OCI-LY3 (cell line): ENCODE measurements around the gene FKBP10.

Experiments used
- H2AFZ ChIP-seq: fragments of 200-600, 300-600 bp; shearing (Covaris generic); 2 replicates; pipeline ENCODE4 v1.6.0; 2014; ENCODE audit warnings: antibody characterized with exemption, low read depth, low read length
- H3K27ac ChIP-seq: fragments of 200-600, 300-600 bp; sonication (generic); 2 replicates; pipeline ENCODE4 v1.5.1; 2014; ENCODE audit warnings: mild to moderate bottlenecking, low read length, moderate library complexity, mixed read lengths
- H3K27me3 ChIP-seq: fragments of 200-600, 300-600 bp; sonication (generic); 2 replicates; pipeline ENCODE4 v1.6.1; 2014; ENCODE audit warnings: low read depth, low read length, mixed read lengths
- H3K36me3 ChIP-seq: fragments of 200-600, 300-600 bp; sonication (generic); replicated peaks from 2 replicates; pipeline ENCODE3; 2014; ENCODE audit warnings: low read depth, low read length, mixed read lengths
- H3K4me1 ChIP-seq: fragments of 300-600, 200-600 bp; sonication (generic); 2 replicates; pipeline ENCODE4 v1.6.1; 2014; ENCODE audit warnings: low read length, mixed read lengths
- H3K4me2 ChIP-seq: fragments of 200-600, 300-600 bp; sonication (generic); 2 replicates; pipeline ENCODE4 v1.6.1; 2014; ENCODE audit warnings: low read length, mixed read lengths
- H3K4me3 ChIP-seq: fragments of 300-600, 200-600 bp; sonication (generic); 2 replicates; pipeline ENCODE4 v1.5.1; 2014; ENCODE audit warnings: antibody characterized with exemption, mild to moderate bottlenecking, low read length, moderate library complexity
- H3K79me2 ChIP-seq: fragments of 300-600, 200-600 bp; shearing (Covaris generic); 2 replicates; pipeline ENCODE4 v1.6.1; 2014; ENCODE audit warnings: mild to moderate bottlenecking, low read length, mixed read lengths
- H3K9ac ChIP-seq: fragments of 300-600, 200-600 bp; shearing (Covaris generic); 2 replicates; pipeline ENCODE4 v1.6.0; 2014; ENCODE audit warnings: mild to moderate bottlenecking, low read length, moderate library complexity
- H3K9me3 ChIP-seq: fragments of 200-600, 300-600 bp; shearing (Covaris generic); 2 replicates; pipeline ENCODE4 v1.6.1; 2014; ENCODE audit warnings: low read length, mixed read lengths; ENCODE audit not compliant: insufficient read depth
- H4K20me1 ChIP-seq: fragments of 200-600, 300-600 bp; sonication (generic); 2 replicates; pipeline ENCODE4 v1.6.1; 2016; ENCODE audit warnings: low read length, mixed read lengths; ENCODE audit not compliant: insufficient read depth
- EZH2phosphoT487 ChIP-seq: fragments of 200-600 bp; shearing (Covaris generic); IDR thresholded peaks from 2 replicates; pipeline ENCODE4 v1.6.1; 2018; ENCODE audit warnings: antibody characterized with exemption, mixed run types, low read depth
- TF ChIP-seq, protein P1 (sequence below): fragments of 200-600, 300-600 bp; sonication (generic); IDR thresholded peaks from 2 replicates; pipeline ENCODE4 v1.5.1; 2014; ENCODE audit warnings: antibody characterized with exemption, low read length, low read depth

Gene FKBP10

GRCh38 chr17:41835214-41835799 is 22.5 kb downstream of the FKBP10 start:
- Histone ChIP-seq H4K20me1 (no peaks in the 10 kb centered on the region), H3K4me3 (peak overlapping the region; percentile 84), H3K27ac (peak overlapping the region; percentile 26; the same call in 1 of the 2 replicates), H3K9ac (peak overlapping the region; percentile 81), H2AFZ (peak overlapping the region; percentile 75; the same call in 1 of the 2 replicates), H3K4me2 (peak overlapping the region; percentile 79), H3K4me1 (peaks cover 11% of the 10 kb centered on the region), H3K9me3 (no peaks in the 10 kb centered on the region), H3K79me2 (peaks cover 14% of the 10 kb centered on the region), H3K27me3 (peaks cover 5% of the 10 kb centered on the region; the same call in 1 of the 2 replicates), H3K36me3 (peaks cover 9% of the 10 kb centered on the region)
- TF ChIP-seq, protein P1, sequence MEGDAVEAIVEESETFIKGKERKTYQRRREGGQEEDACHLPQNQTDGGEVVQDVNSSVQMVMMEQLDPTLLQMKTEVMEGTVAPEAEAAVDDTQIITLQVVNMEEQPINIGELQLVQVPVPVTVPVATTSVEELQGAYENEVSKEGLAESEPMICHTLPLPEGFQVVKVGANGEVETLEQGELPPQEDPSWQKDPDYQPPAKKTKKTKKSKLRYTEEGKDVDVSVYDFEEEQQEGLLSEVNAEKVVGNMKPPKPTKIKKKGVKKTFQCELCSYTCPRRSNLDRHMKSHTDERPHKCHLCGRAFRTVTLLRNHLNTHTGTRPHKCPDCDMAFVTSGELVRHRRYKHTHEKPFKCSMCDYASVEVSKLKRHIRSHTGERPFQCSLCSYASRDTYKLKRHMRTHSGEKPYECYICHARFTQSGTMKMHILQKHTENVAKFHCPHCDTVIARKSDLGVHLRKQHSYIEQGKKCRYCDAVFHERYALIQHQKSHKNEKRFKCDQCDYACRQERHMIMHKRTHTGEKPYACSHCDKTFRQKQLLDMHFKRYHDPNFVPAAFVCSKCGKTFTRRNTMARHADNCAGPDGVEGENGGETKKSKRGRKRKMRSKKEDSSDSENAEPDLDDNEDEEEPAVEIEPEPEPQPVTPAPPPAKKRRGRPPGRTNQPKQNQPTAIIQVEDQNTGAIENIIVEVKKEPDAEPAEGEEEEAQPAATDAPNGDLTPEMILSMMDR: no peak
- TF ChIP-seq EZH2phosphoT487: no peak

GRCh38 chr17:41835800-41836549 is 23.2 kb downstream of the FKBP10 start, which contains the start of gene NT5C3B:
Gene NT5C3B (minus strand): TSS chr17:41836232. CDS start chr17:41836193, 39 bp downstream.
- peaks cover 11% of the 10 kb centered on the region for H3K4me1 ChIP-seq
- peaks cover 9% of the 10 kb centered on the region for H3K36me3 ChIP-seq
- no peaks in the 10 kb centered on the region for H4K20me1 ChIP-seq
- peaks cover 14% of the 10 kb centered on the region for H3K79me2 ChIP-seq
- peak within 1 kb of the TSS; percentile 75 for H2AFZ ChIP-seq
- H3K27me3 ChIP-seq: peaks cover 5% of the 10 kb centered on the region; the same call in 1 of the 2 replicates
- no peaks in the 10 kb centered on the region for H3K9me3 ChIP-seq
- H3K4me3 ChIP-seq: peak within 1 kb of the TSS; percentile 84
- TF ChIP-seq EZH2phosphoT487: no peak
- TF ChIP-seq, protein P1: no peak
- peak within 1 kb of the TSS; percentile 87 for H3K4me2 ChIP-seq
- peak within 1 kb of the TSS; percentile 81 for H3K9ac ChIP-seq
- H3K27ac ChIP-seq: peak within 1 kb of the TSS; percentile 26; the same call in 1 of the 2 replicates

DNA sequence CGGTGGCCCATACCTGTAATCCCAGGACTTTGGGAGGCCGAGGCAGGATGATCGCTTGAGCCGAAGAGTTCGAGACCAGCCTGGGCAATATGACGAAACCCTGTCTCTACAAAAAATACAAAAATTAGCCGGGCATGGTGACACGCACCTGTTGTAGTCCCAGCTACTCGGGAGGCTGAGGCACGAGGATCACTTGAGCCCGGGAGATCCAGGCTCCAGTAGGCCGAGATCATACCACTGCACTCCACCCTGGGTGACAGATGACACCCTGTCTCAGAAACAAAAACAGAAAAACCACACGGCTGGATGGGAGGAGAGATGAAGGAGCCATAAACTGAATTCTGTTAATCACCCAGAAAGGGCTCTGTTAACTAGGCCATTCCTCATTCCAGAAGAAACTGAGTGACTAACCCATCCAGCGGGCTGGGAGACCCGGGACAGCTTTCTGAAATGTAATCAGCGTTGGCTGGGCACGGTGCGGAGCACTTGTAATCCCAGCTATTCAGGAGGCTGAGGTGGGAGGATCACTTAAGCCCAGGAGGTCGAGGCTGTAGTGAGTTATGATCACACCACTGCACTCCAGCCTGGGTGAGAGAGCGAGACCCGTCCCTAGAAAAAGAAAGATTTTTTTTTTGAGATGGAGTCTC is 23.9 kb downstream of the FKBP10 start:
- peaks cover 11% of the 10 kb centered on the region for H3K4me1 ChIP-seq
- H3K27ac ChIP-seq: no peak overlapping the region
- peak overlapping the region; percentile 45 for H3K9ac ChIP-seq
- no peaks in the 10 kb centered on the region for H4K20me1 ChIP-seq
- peak overlapping the region; percentile 87 for H3K4me2 ChIP-seq
- no peaks in the 10 kb centered on the region for H3K9me3 ChIP-seq
- H3K4me3 ChIP-seq: peak overlapping the region; percentile 84
- H2AFZ ChIP-seq: peak overlapping the region; percentile 70
- peaks cover 14% of the 10 kb centered on the region for H3K79me2 ChIP-seq
- H3K27me3 ChIP-seq: peaks cover 5% of the 10 kb centered on the region; the same call in 1 of the 2 replicates
- peaks cover 9% of the 10 kb centered on the region for H3K36me3 ChIP-seq
- no peak for TF ChIP-seq EZH2phosphoT487
- TF ChIP-seq, protein P1: no peak
